Left ventricle myocardium superior (tissue), 1 donor: ENCODE results near the gene LCP2. TPM values are rescaled to one million over a fixed set of nuclear protein-coding genes. Genes with fewer than 3 reads are reported as not detected.

Experiments
- ATAC-seq: fragments of 200-7000 bp; cut with Tn5 transposase; one replicate; pipeline ENCODE4 v1.9.1; 2020; ENCODE audit warnings: mild to moderate bottlenecking, moderate library complexity
- DNase-seq: peaks from one replicate; pipeline ENCODE4 v3.0.0-alpha.2; 2020
- intact Hi-C: fragments of 100-400 bp; cut with micrococcal nuclease; formaldehyde crosslinking; loops from one replicate; pipeline ENCODE4 v1.11.0; 2022
- long read RNA-seq: library from polyadenylated mRNA; unstranded; transcript quantifications from one replicate; pipeline ENCODE4 v2.0.0, GENCODE V29; 2021
- total RNA-seq: library from RNA; stranded (reverse); fragmentation: NEBNext Ultra II Directional; extraction: Animal tissue kit (Norgen Biotek cat#: 25700); gene quantifications from one replicate; pipeline ENCODE4 v1.2.1, GENCODE V29; 2021
- donor health status: DM: no; HTN: yes; CAD: no; lungs with severe emphysema.

Gene LCP2
- 7.1 TPM for total RNA-seq
- long read RNA-seq, result 0 reads

- intact Hi-C loops, result no loop called here
- DNase-seq (no peak), ATAC-seq (peak; percentile 61)
Measured at GRCh38 chr5:170297589-170298462, at the start of gene LCP2. Gene LCP2 (minus strand): TSS chr5:170297777. CDS start chr5:170297611, 166 bp downstream.

- DNase-seq (no peak), ATAC-seq (no peak)
- intact Hi-C loops, result loop anchor here (10.0 kb wide), 2 partner anchors 82 to 122 kb away; no protein-coding TSS in a partner anchor
Measured at GRCh38 chr5:170347022-170347567, 49.5 kb upstream of the LCP2 start.

GRCh38 chr5:170345971-170346370 lies 48.4 kb upstream of the LCP2 start:
- DNase-seq, result no peak
- ATAC-seq, result no peak
- intact Hi-C loops, result loop anchor here (10.0 kb wide), 2 partner anchors 81 to 121 kb away; no protein-coding TSS in a partner anchor

- DNase-seq, result no peak
- no peak for ATAC-seq
- intact Hi-C loops, result loop anchor here (10.0 kb wide), 2 partner anchors 78 to 118 kb away; no protein-coding TSS in a partner anchor
Measured at GRCh38 chr5:170343177-170343576, 45.6 kb upstream of the LCP2 start.

GRCh38 chr5:170342153-170342725 lies 44.7 kb upstream of the LCP2 start:
- ATAC-seq (no peak), DNase-seq (no peak)
- intact Hi-C loops, result loop anchor here (10.0 kb wide), 2 partner anchors 77 to 117 kb away; no protein-coding TSS in a partner anchor

- DNase-seq (no peak), ATAC-seq (no peak)
- intact Hi-C loops, result loop anchor here (10.0 kb wide), 2 partner anchors 77 to 117 kb away; no protein-coding TSS in a partner anchor
Measured at GRCh38 chr5:170341545-170341944, 44.0 kb upstream of the LCP2 start.

GRCh38 chr5:170339780-170340167 lies 42.2 kb upstream of the LCP2 start:
- DNase-seq, result no peak
- no peak for ATAC-seq
- intact Hi-C loops, result loop anchor here (10.0 kb wide), 2 partner anchors 75 to 115 kb away; no protein-coding TSS in a partner anchor

GRCh38 chr5:170338933-170339779 lies 41.6 kb upstream of the LCP2 start:
- DNase-seq (no peak), ATAC-seq (peak; percentile 70)
- intact Hi-C loops, result no loop called here

GRCh38 chr5:170338291-170338690 lies 40.7 kb upstream of the LCP2 start:
- ATAC-seq, result peak; percentile 11
- no peak for DNase-seq
- intact Hi-C loops, result no loop called here

GRCh38 chr5:170337045-170337733 lies 39.6 kb upstream of the LCP2 start:
- intact Hi-C loops, result no loop called here

GRCh38 chr5:170336065-170336464 lies 38.5 kb upstream of the LCP2 start:
- intact Hi-C loops, result no loop called here
- no peak for DNase-seq
- no peak for ATAC-seq

More at GRCh38 chr5:170337045-170337733, 39.6 kb upstream of the LCP2 start:
- ATAC-seq (peak; percentile 46), DNase-seq (no peak)

GRCh38 chr5:170334626-170335025 lies 37.0 kb upstream of the LCP2 start:
- ATAC-seq, result no peak
- intact Hi-C loops, result no loop called here

GRCh38 chr5:170333161-170333910 lies 35.8 kb upstream of the LCP2 start:
- intact Hi-C loops, result no loop called here

More at GRCh38 chr5:170334626-170335025, 37.0 kb upstream of the LCP2 start:
- DNase-seq, result no peak

GRCh38 chr5:170332058-170332457 lies 34.5 kb upstream of the LCP2 start:
- intact Hi-C loops, result no loop called here
- DNase-seq, result no peak

More at GRCh38 chr5:170333161-170333910, 35.8 kb upstream of the LCP2 start:
- ATAC-seq, result peak; percentile 11
- no peak for DNase-seq

GRCh38 chr5:170330568-170331054 lies 33.0 kb upstream of the LCP2 start:
- intact Hi-C loops, result no loop called here
- ATAC-seq (peak; percentile 13), DNase-seq (no peak)

More at GRCh38 chr5:170332058-170332457, 34.5 kb upstream of the LCP2 start:
- no peak for ATAC-seq

- intact Hi-C loops, result no loop called here
- ATAC-seq, result no peak
- DNase-seq, result no peak
Measured at GRCh38 chr5:170329524-170329923, 31.9 kb upstream of the LCP2 start.

- intact Hi-C loops, result no loop called here
- ATAC-seq, result no peak
- no peak for DNase-seq
Measured at GRCh38 chr5:170327829-170328228, 30.3 kb upstream of the LCP2 start.
